HepG2 (cell line): ENCODE results near the gene CDT1. TPM values are rescaled to one million over a fixed set of nuclear protein-coding genes. Genes with fewer than 3 reads are reported as not detected.

Experiments
- ATAC-seq: fragments of 200-7000 bp; cut with Tn5 transposase; 3 replicates; pipeline ENCODE4 v1.9.1; 2020; ENCODE audit warnings: mild to moderate bottlenecking, moderate library complexity
- BruUV-seq: library from RNA; stranded (reverse); fragments of 400-500 nt; replicated peaks from 2 replicates; lab custom pipeline; 2021; lab: Mats Ljungman, UMichigan
- CTCF ChIA-PET: fragments of 300-600 bp; formaldehyde crosslinking; extraction: SDS; loops from one replicate; lab custom pipeline; 2021; ENCODE audit warnings: low total read pairs, inconsistent platforms, low intra/inter-chr PET ratio; lab: Yijun Ruan, JAX
- POLR2A ChIA-PET: fragments of 350-600 bp; sonication (Branson Sonifier 250); formaldehyde crosslinking; loops from one replicate; lab custom pipeline; 2020; ENCODE audit warnings: antibody characterized with exemption, inconsistent platforms; lab: Yijun Ruan, JAX
- DNase-seq: peaks from one replicate; pipeline ENCODE4 v3.0.0-alpha.2; 2015; ENCODE audit warnings: low spot score
- FAIRE-seq: peaks from 3 replicates; lab custom pipeline; 2011; peaks lifted over from hg19 to GRCh38; lab: Jason Lieb, UNC
- H2AFZ ChIP-seq: one replicate; pipeline ENCODE4 v1.6.1; 2011; ENCODE audit warnings: low read length, inconsistent platforms
- H3K27ac ChIP-seq: fragments of 300-600 bp; 3 replicates; pipeline ENCODE4 v1.8.0; 2011; ENCODE audit warnings: mixed run types, mild to moderate bottlenecking, mixed read lengths, low read length, inconsistent platforms; ENCODE audit not compliant: insufficient read depth; ENCODE audit errors: extremely low read length
- H3K27me3 ChIP-seq, 2 experiments: fragments of 200-600 bp in 1 of 2; 2 replicates in 1 of 2; 3 replicates in 1 of 2; pipeline versions ENCODE4 v1.6.0 to v1.8.0; 2011; ENCODE audit warnings: low read length in 2 of 2, mild to moderate bottlenecking in 2 of 2, moderate library complexity in 2 of 2, inconsistent platforms in 1 of 2; ENCODE audit not compliant: insufficient read depth in 2 of 2, control insufficient read depth in 1 of 2
- H3K36me3 ChIP-seq, 2 experiments: fragments of 200-600 bp in 1 of 2; replicated peaks in 1 of 2; 2 replicates in 1 of 2; 3 replicates in 1 of 2; pipeline versions ENCODE4 v1.5.1 to v1.8.0; 2011; ENCODE audit warnings: low read length in 2 of 2, inconsistent platforms in 1 of 2; ENCODE audit not compliant: insufficient read depth in 2 of 2, control insufficient read depth in 1 of 2
- H3K4me1 ChIP-seq: 2 replicates; pipeline ENCODE4 v1.5.1; 2012; ENCODE audit warnings: low read length, inconsistent platforms; ENCODE audit not compliant: insufficient read depth
- H3K4me2 ChIP-seq: 2 replicates; pipeline ENCODE4 v1.6.0; 2011; ENCODE audit warnings: low read depth, low read length, inconsistent platforms
- H3K4me3 ChIP-seq, 3 experiments: fragments of 200-600 bp in 1 of 3; sonication (generic), shearing (Covaris generic) in 1 of 3; replicated peaks in 1 of 3; 2 replicates each; pipeline ENCODE4 v1.5.1; 2011 to 2016; ENCODE audit warnings: low read length in 3 of 3, inconsistent platforms in 2 of 3, low read depth in 2 of 3, mild to moderate bottlenecking in 2 of 3, control low read depth in 1 of 3, mixed read lengths in 1 of 3; ENCODE audit not compliant: insufficient read depth in 1 of 3
- H3K79me2 ChIP-seq: one replicate; pipeline ENCODE4 v1.6.1; 2011; ENCODE audit warnings: low read length, inconsistent platforms; ENCODE audit not compliant: insufficient read depth
- H3K9ac ChIP-seq: 2 replicates; pipeline ENCODE4 v1.6.0; 2011; ENCODE audit warnings: mild to moderate bottlenecking, low read depth, low read length, inconsistent platforms; ENCODE audit not compliant: insufficient read depth
- H3K9me3 ChIP-seq: 2 replicates; pipeline ENCODE4 v1.5.1; 2012; ENCODE audit warnings: mild to moderate bottlenecking, low read length
- H4K20me1 ChIP-seq: 2 replicates; pipeline ENCODE4 v1.6.0; 2011; ENCODE audit warnings: inconsistent platforms, mild to moderate bottlenecking, low read length, moderate library complexity; ENCODE audit not compliant: insufficient read depth
- NCOR1 ChIP-seq: fragments of 200-600 bp; sonication (generic); IDR thresholded peaks from 2 replicates; pipeline ENCODE4 v1.7.0; 2017; ENCODE audit warnings: antibody characterized with exemption, low read length, borderline replicate concordance
- PAXIP1 ChIP-seq: sonication (generic); formaldehyde crosslinking; conservative IDR thresholded peaks from 2 replicates; pipeline ENCODE4 v1.4.0; 2020; ENCODE audit warnings: mild to moderate bottlenecking, missing genetic modification reagents, moderate library complexity
- RBM22 ChIP-seq: fragments of 200-400 bp; formaldehyde crosslinking; optimal IDR thresholded peaks from 2 replicates; pipeline ENCODE3; 2017; ENCODE audit warnings: mild to moderate bottlenecking, low read length, moderate library complexity
- YEATS4 ChIP-seq: sonication (generic); formaldehyde crosslinking; IDR thresholded peaks from 2 replicates; pipeline ENCODE4 v1.4.0; 2020; ENCODE audit warnings: missing genetic modification reagents, borderline replicate concordance
- ZNF256 ChIP-seq: sonication (generic); formaldehyde crosslinking; conservative IDR thresholded peaks from 2 replicates; pipeline ENCODE4 v1.4.0; 2020; ENCODE audit warnings: missing genetic modification reagents
- ZNF263 ChIP-seq: sonication (generic); formaldehyde crosslinking; IDR thresholded peaks from 2 replicates; pipeline ENCODE4 v1.4.0; 2020; ENCODE audit warnings: missing genetic modification reagents
- ZNF274 ChIP-seq: sonication (generic); formaldehyde crosslinking; IDR thresholded peaks from 2 replicates; pipeline ENCODE4 v1.5.1; 2020; ENCODE audit warnings: mild to moderate bottlenecking, missing genetic modification reagents
- ZNF317 ChIP-seq: sonication (generic); formaldehyde crosslinking; IDR thresholded peaks from 2 replicates; pipeline ENCODE4 v1.5.0; 2020; ENCODE audit warnings: mild to moderate bottlenecking, missing genetic modification reagents
- ZNF331 ChIP-seq: sonication (generic); formaldehyde crosslinking; IDR thresholded peaks from 2 replicates; pipeline ENCODE4 v1.4.0; 2020; ENCODE audit warnings: missing genetic modification reagents
- ZNF768 ChIP-seq: sonication (generic); formaldehyde crosslinking; IDR thresholded peaks from 2 replicates; pipeline ENCODE4 v1.4.0; 2020; ENCODE audit warnings: missing genetic modification reagents
- ZNF878 ChIP-seq: sonication (generic); formaldehyde crosslinking; IDR thresholded peaks from 2 replicates; pipeline ENCODE4 v1.8.1; 2023; ENCODE audit warnings: mild to moderate bottlenecking, missing genetic modification reagents, moderate library complexity
- WGBS: methylation state at CpG from one replicate; pipeline ENCODE4 v1.1.6; 2017; ENCODE audit warnings: low lambda C conversion rate; 5-methylcytosine and 5-hydroxymethylcytosine counted together
- in situ Hi-C: cut with HindIII; loops from 2 replicates; pipeline ENCODE4 v1.10.0; 2017; ENCODE audit warnings: low pct_unique_long_range_greater_than_20kb; ENCODE audit not compliant: extremely low pct_ligation_motif_present
- intact Hi-C: fragments of 100-400 bp; cut with micrococcal nuclease; formaldehyde crosslinking; loops from one replicate; pipeline ENCODE4 v1.10.0; 2022; ENCODE audit not compliant: unreplicated experiment
- polyA plus RNA-seq, 8 experiments: library from polyadenylated mRNA; depleted of rRNA in 3 of 8; stranded (reverse) in 7 of 8; unstranded in 1 of 8; fragments of >200 nt; fragmentation: Illumina TruSeq in 4 of 8; extraction: Trizol in 4 of 8; gene quantifications; 2 replicates each; pipeline versions ENCODE4 v1.2.1 to v1.2.3, GENCODE V29; 2011 to 2016; ENCODE audit warnings: low read depth in 4 of 8, missing spikeins in 1 of 8, mixed read lengths in 1 of 8; ENCODE audit not compliant: insufficient read depth in 1 of 8
- total RNA-seq, 5 experiments: library from RNA; depleted of rRNA; stranded (reverse); fragments of >200 nt; fragmentation: Illumina TruSeq; extraction: Trizol; gene quantifications; 2 replicates each; pipeline ENCODE4 v1.2.3, GENCODE V29; 2016; ENCODE audit warnings: low read depth in 1 of 5

CDT1 gene
- total and polyA plus RNA-seq, 2 of the 13 experiments (the other 11 are each of a cell fraction or from before 2014, with no cell fraction given): 23.1 to 23.8 TPM

- ChIA-PET CTCF (no interaction called here), POLR2A (interaction anchor here (0.8 kb wide), 1 partner anchor 12 kb away, joined by 4 read pairs; no protein-coding TSS in a partner anchor)
- H3K79me2 ChIP-seq: peaks cover 43% of the 10 kb centered on the region
- H3K4me2 ChIP-seq: no peak overlapping the region
- WGBS: 93% methylated on average over 15 of the region's 18 CpGs
- no peaks in the 10 kb centered on the region for H3K9me3 ChIP-seq
- no peak overlapping the region for H3K9ac ChIP-seq
- H3K27ac ChIP-seq: no peak overlapping the region
- no peak overlapping the region for H2AFZ ChIP-seq
- peaks cover 12% of the 10 kb centered on the region for H4K20me1 ChIP-seq
- H3K36me3 ChIP-seq: peaks cover 2 to 4% of the 10 kb centered on the region in 2 experiments; a peak in 1 of 5 replicates
- FAIRE-seq: no peak
- intact Hi-C loops: no loop called here
- peaks cover 33% of the 10 kb centered on the region for H3K4me1 ChIP-seq
- TF ChIP-seq ZNF768 (CRISPR knock-in tag) (0 out of 2 replicates have a peak, but pooled peaks have one; percentile 10), ZNF317 (CRISPR knock-in tag) (no peak)
- TF ChIP-seq, all 625 proteins: peak for 1
- ATAC-seq (no peak), DNase-seq (no peak)
- no peak overlapping the region for H3K4me3 ChIP-seq
- no peaks in the 10 kb centered on the region for H3K27me3 ChIP-seq
- in situ Hi-C loops: no loop called here
- no TSS peak for BruUV-seq
Observed at GRCh38 chr16:88775825-88776224, 27.8 kb upstream of the CDT1 start.

GRCh38 chr16:88777471-88778270, 25.9 kb upstream of the CDT1 start:
- Histone ChIP-seq H3K36me3 (peaks cover 2 to 4% of the 10 kb centered on the region in 2 experiments; a peak in 1 of 5 replicates), H2AFZ (no peak overlapping the region), H4K20me1 (peaks cover 24% of the 10 kb centered on the region), H3K27me3 (no peaks in the 10 kb centered on the region), H3K27ac (no peak overlapping the region), H3K4me3 (no peak overlapping the region), H3K79me2 (peaks cover 58% of the 10 kb centered on the region), H3K9me3 (no peaks in the 10 kb centered on the region), H3K9ac (no peak overlapping the region), H3K4me1 (peaks cover 42% of the 10 kb centered on the region), H3K4me2 (no peak overlapping the region)
- POLR2A ChIA-PET: no interaction called here
- intact Hi-C loops: no loop called here
- no peak for ATAC-seq
- CTCF ChIA-PET: no interaction called here
- 98% methylated on average over 30 of the region's 34 CpGs for WGBS
- no peak for FAIRE-seq
- no peak for DNase-seq
- in situ Hi-C loops: no loop called here
- TF ChIP-seq YEATS4 (no peak), ZNF274 (CRISPR knock-in tag) (no peak), RBM22 (no peak), NCOR1 (no peak), ZNF878 (CRISPR knock-in tag) (no peak), ZNF331 (CRISPR knock-in tag) (no peak), PAXIP1 (no peak), ZNF256 (CRISPR knock-in tag) (no peak), ZNF263 (CRISPR knock-in tag) (no peak)
- BruUV-seq: no TSS peak
